Osteocyte (in vitro differentiated cells): ENCODE data around the gene MGLL. TPM values are rescaled to one million over a fixed set of nuclear protein-coding genes. Genes with fewer than 3 reads are reported as not detected.

Experiments used
- DNase-seq: peaks from one replicate; pipeline ENCODE4 v3.0.0; 2021; ENCODE audit warnings: mixed read lengths; ENCODE audit not compliant: unreplicated experiment; ENCODE audit errors: extremely low spot score
- H3K27ac Mint-ChIP-seq: one replicate; pipeline ENCODE4 v1.8.0; 2021; ENCODE audit warnings: mild to moderate bottlenecking, mixed read lengths; ENCODE audit not compliant: unreplicated experiment
- H3K27me3 Mint-ChIP-seq: one replicate; pipeline ENCODE4 v1.8.0; 2021; ENCODE audit warnings: mixed read lengths; ENCODE audit not compliant: unreplicated experiment
- H3K36me3 Mint-ChIP-seq: one replicate; pipeline ENCODE4 v1.8.0; 2021; ENCODE audit warnings: mixed read lengths; ENCODE audit not compliant: unreplicated experiment
- H3K4me1 Mint-ChIP-seq: one replicate; pipeline ENCODE4 v1.8.0; 2021; ENCODE audit warnings: mixed read lengths; ENCODE audit not compliant: unreplicated experiment
- H3K4me3 Mint-ChIP-seq: one replicate; pipeline ENCODE4 v1.8.0; 2021; ENCODE audit warnings: mild to moderate bottlenecking, moderate library complexity, mixed read lengths; ENCODE audit not compliant: unreplicated experiment
- H3K9me3 Mint-ChIP-seq: one replicate; pipeline ENCODE4 v1.8.0; 2021; ENCODE audit warnings: mixed read lengths; ENCODE audit not compliant: unreplicated experiment
- total RNA-seq: library from RNA; stranded (reverse); gene quantifications from 2 replicates; pipeline ENCODE4 v1.2.1, GENCODE V29; 2021
- TF ChIP-seq, protein P1 (sequence below): fragments of 200-600 bp; sonication (generic); IDR thresholded peaks from 2 replicates; pipeline ENCODE4 v1.5.0; 2021; ENCODE audit warnings: antibody characterized with exemption, mild to moderate bottlenecking, moderate library complexity

The MGLL gene
- total RNA-seq, 1 donor from 2014 or later = 112 TPM

GRCh38 chr3:127670229-127670559 is 152.1 kb downstream of the MGLL start:
- TF ChIP-seq, protein P1, sequence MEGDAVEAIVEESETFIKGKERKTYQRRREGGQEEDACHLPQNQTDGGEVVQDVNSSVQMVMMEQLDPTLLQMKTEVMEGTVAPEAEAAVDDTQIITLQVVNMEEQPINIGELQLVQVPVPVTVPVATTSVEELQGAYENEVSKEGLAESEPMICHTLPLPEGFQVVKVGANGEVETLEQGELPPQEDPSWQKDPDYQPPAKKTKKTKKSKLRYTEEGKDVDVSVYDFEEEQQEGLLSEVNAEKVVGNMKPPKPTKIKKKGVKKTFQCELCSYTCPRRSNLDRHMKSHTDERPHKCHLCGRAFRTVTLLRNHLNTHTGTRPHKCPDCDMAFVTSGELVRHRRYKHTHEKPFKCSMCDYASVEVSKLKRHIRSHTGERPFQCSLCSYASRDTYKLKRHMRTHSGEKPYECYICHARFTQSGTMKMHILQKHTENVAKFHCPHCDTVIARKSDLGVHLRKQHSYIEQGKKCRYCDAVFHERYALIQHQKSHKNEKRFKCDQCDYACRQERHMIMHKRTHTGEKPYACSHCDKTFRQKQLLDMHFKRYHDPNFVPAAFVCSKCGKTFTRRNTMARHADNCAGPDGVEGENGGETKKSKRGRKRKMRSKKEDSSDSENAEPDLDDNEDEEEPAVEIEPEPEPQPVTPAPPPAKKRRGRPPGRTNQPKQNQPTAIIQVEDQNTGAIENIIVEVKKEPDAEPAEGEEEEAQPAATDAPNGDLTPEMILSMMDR = no peak
- H3K4me1 Mint-ChIP-seq = peaks cover 27% of the 10 kb centered on the region
- H3K27me3 Mint-ChIP-seq = no peaks in the 10 kb centered on the region
- H3K4me3 Mint-ChIP-seq = no peak overlapping the region
- H3K36me3 Mint-ChIP-seq = peaks cover 3% of the 10 kb centered on the region
- H3K27ac Mint-ChIP-seq = no peak overlapping the region
- H3K9me3 Mint-ChIP-seq = no peaks in the 10 kb centered on the region
- peak; percentile 67 for DNase-seq

DNA sequence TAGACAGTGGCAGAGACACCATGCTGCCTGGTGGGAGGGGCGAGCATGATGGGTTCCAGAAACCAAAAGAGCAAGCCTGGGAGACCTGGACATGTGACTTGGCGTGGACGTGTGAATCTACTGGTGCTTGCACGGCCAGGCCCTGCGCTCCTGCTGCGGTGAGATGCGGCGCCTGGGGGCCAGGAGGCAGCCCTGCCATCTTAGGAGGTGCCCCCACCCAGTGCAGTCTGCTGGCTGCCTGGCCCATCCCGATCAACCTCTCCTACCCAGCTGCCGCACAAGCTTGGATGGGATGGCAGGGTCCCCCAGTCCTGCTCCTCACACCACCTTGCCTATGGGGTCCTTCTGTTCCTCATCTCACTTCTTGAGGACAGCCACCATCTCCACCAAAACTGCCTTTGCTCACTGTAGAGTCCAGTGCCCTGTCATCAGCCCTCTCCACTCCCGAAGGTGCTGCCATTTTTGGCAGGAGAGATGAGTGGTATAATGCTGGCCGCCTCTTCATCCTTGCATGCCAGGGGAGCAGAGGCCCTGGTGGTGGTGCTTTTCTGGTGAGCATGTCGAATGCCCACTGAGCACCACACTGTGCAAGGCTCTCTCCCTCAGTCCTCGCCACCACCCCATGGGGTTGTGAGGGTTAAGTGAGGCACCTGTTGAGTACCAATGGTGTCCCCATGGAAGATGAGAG is 152.6 kb downstream of the MGLL start:
- Mint-ChIP-seq H3K4me1 (peaks cover 22% of the 10 kb centered on the region), H3K4me3 (no peak overlapping the region), H3K27ac (no peak overlapping the region), H3K36me3 (no peaks in the 10 kb centered on the region), H3K9me3 (no peaks in the 10 kb centered on the region), H3K27me3 (no peaks in the 10 kb centered on the region)
- DNase-seq = peak; percentile 73
- TF ChIP-seq, protein P1 = no peak

- H3K27me3 Mint-ChIP-seq = no peaks in the 10 kb centered on the region
- no peaks in the 10 kb centered on the region for H3K9me3 Mint-ChIP-seq
- no peak overlapping the region for H3K4me3 Mint-ChIP-seq
- peaks cover 15% of the 10 kb centered on the region for H3K4me1 Mint-ChIP-seq
- DNase-seq = peak; percentile 46
- no peak overlapping the region for H3K27ac Mint-ChIP-seq
- TF ChIP-seq, protein P1 = no peak
- H3K36me3 Mint-ChIP-seq = no peaks in the 10 kb centered on the region
Measured at GRCh38 chr3:127668906-127669305, 153.4 kb downstream of the MGLL start.

DNA sequence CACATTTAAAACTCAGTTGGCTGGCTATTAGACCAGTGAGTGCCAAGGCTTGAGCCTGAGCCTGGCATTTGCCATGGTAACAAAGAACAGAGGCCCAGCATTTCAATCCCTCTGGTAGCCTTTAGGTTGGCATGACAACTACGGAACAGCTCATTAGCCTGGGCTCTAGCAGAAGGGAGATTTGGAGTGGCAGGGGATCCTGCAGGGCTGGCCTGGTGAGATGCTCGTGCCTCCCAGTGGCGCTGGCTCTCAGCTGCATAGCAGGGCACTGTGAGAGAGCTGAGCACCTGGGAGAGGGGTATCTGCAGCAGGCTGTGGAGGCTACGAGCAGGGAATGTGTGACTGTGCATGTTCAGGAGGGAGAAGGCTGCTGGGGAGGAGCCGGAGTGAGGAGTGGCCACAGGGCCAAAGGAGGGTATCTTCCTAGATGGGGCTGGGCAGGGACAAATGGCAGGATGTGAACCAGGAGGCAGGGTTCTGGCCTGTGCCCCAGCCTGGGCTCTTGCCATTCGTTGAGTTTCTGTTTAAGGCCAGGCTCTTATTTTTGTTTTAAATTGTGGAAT is 155.1 kb downstream of the MGLL start:
- no peak overlapping the region for H3K27ac Mint-ChIP-seq
- no peaks in the 10 kb centered on the region for H3K9me3 Mint-ChIP-seq
- H3K27me3 Mint-ChIP-seq = no peaks in the 10 kb centered on the region
- TF ChIP-seq, protein P1 = no peak
- no peak overlapping the region for H3K4me3 Mint-ChIP-seq
- H3K36me3 Mint-ChIP-seq = no peaks in the 10 kb centered on the region
- H3K4me1 Mint-ChIP-seq = peaks cover 15% of the 10 kb centered on the region
- DNase-seq = peak; percentile 73

DNA sequence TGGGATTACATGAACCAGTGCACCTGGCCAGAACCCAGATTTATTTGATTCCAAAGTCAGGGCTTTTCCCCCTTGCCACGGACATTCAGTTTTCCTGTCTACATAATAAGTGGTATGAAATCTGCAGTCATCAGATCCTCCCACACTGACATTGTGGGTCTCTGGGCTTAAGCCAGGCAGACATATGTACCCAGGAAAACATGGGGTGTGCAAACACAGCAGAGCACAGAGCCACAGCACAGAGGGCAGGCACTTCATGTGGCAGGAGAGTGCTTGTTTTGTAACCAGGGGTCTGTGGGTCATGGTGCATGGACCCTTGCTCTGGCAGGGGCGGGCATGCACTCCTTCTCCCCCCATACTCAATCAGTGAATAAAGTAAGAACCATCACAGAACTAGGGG is 155.6 kb downstream of the MGLL start:
- TF ChIP-seq, protein P1 = no peak
- Mint-ChIP-seq H3K27me3 (no peaks in the 10 kb centered on the region), H3K4me1 (peaks cover 17% of the 10 kb centered on the region)

More for the DNA sequence above, 155.6 kb downstream of the MGLL start:
- no peak for DNase-seq
- no peak overlapping the region for H3K4me3 Mint-ChIP-seq
- no peaks in the 10 kb centered on the region for H3K36me3 Mint-ChIP-seq
- no peak overlapping the region for H3K27ac Mint-ChIP-seq
- no peaks in the 10 kb centered on the region for H3K9me3 Mint-ChIP-seq
